GM23338 (cell line): ENCODE data around the gene UNC13A.
"Not testable (repeated sequence)": the region's sequence is repeated elsewhere in the genome, so short reads cannot be mapped to it uniquely, and the experiment has no call there.

Experiments used
- CREB1 ChIP-seq: fragments of 250-450 bp; sonication (Bioruptor Pico); IDR thresholded peaks from 2 replicates; pipeline ENCODE4 v1.5.0; 2020; ENCODE audit warnings: low read depth, mild to moderate bottlenecking, moderate library complexity
- CTCF ChIP-seq, 2 experiments: fragments of 200-600 bp in 1 of 2; sonication (generic) in 1 of 2; conservative IDR thresholded peaks; 2 replicates each; pipeline versions ENCODE4 v1.5.1 to v1.6.1; 2016 to 2017; ENCODE audit warnings: antibody characterized with exemption in 2 of 2, low read depth in 2 of 2, mild to moderate bottlenecking in 2 of 2, moderate library complexity in 1 of 2
- EZH2 ChIP-seq: fragments of 200-600 bp; sonication (generic); IDR thresholded peaks from one replicate; pipeline ENCODE4 v1.8.0; 2017; ENCODE audit warnings: antibody characterized with exemption, mild to moderate bottlenecking, low read depth; ENCODE audit not compliant: unreplicated experiment
- EZH2phosphoT487 ChIP-seq: fragments of 200-600 bp; sonication (generic); IDR thresholded peaks from one replicate; pipeline ENCODE4 v1.8.1; 2018; ENCODE audit warnings: antibody characterized with exemption; ENCODE audit not compliant: unreplicated experiment
- JUNB ChIP-seq: IDR thresholded peaks from one replicate; pipeline ENCODE4 v1.6.1; 2016; ENCODE audit warnings: antibody characterized with exemption; ENCODE audit not compliant: unreplicated experiment
- NANOG ChIP-seq: IDR thresholded peaks from 2 replicates; pipeline ENCODE4 v1.6.1; 2016; ENCODE audit warnings: antibody characterized with exemption, borderline replicate concordance
- POLR2AphosphoS5 ChIP-seq: IDR thresholded peaks from 2 replicates; pipeline ENCODE4 v1.6.1; 2016; ENCODE audit warnings: antibody characterized with exemption, low read depth
- ZNF114 ChIP-seq: fragments of 250-450 bp; sonication (Bioruptor Pico); IDR thresholded peaks from 2 replicates; pipeline ENCODE4 v1.5.0; 2020; ENCODE audit warnings: mild to moderate bottlenecking, moderate library complexity
- ZNF462 ChIP-seq: fragments of 250-450 bp; sonication (Bioruptor Pico); IDR thresholded peaks from 2 replicates; pipeline ENCODE4 v1.5.0; 2020; ENCODE audit warnings: mild to moderate bottlenecking, moderate library complexity
- TF ChIP-seq, protein P1 (sequence below): IDR thresholded peaks from one replicate; pipeline ENCODE4 v1.6.1; 2018; ENCODE audit warnings: antibody characterized with exemption; ENCODE audit not compliant: unreplicated experiment
- TF ChIP-seq, protein P2 (sequence below): IDR thresholded peaks from 2 replicates; pipeline ENCODE4 v1.6.1; 2016; ENCODE audit warnings: antibody characterized with exemption

DNA sequence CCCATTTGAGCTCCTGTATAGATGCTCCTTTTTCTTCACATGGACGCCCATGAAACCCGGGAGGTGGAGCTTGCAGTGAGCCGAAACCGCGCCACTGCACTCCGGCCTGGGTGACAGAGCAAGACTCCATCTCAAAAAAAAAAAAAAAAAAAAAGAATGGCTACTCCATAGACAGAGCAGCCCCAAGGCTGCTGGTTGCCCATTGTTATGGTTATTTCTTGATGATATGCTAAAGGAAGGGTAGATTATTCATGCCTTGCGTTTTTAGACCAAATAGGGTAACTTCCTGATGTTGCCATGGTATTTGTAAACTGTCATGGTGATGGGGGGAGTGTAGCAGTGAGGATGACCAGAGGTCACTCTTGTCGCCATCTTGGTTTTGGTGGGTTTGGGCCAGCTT is 90.1 kb downstream of the UNC13A start:
- not testable (repeated sequence) for TF ChIP-seq EZH2phosphoT487; CTCF (conservative IDR thresholded peaks at IDR 0.05; ENCODE audit: low read depth in 2 of 2); POLR2AphosphoS5; JUNB; ZNF114 (CRISPR knock-in tag); EZH2; CREB1; ZNF462 (CRISPR knock-in tag); NANOG
- TF ChIP-seq, protein P1, sequence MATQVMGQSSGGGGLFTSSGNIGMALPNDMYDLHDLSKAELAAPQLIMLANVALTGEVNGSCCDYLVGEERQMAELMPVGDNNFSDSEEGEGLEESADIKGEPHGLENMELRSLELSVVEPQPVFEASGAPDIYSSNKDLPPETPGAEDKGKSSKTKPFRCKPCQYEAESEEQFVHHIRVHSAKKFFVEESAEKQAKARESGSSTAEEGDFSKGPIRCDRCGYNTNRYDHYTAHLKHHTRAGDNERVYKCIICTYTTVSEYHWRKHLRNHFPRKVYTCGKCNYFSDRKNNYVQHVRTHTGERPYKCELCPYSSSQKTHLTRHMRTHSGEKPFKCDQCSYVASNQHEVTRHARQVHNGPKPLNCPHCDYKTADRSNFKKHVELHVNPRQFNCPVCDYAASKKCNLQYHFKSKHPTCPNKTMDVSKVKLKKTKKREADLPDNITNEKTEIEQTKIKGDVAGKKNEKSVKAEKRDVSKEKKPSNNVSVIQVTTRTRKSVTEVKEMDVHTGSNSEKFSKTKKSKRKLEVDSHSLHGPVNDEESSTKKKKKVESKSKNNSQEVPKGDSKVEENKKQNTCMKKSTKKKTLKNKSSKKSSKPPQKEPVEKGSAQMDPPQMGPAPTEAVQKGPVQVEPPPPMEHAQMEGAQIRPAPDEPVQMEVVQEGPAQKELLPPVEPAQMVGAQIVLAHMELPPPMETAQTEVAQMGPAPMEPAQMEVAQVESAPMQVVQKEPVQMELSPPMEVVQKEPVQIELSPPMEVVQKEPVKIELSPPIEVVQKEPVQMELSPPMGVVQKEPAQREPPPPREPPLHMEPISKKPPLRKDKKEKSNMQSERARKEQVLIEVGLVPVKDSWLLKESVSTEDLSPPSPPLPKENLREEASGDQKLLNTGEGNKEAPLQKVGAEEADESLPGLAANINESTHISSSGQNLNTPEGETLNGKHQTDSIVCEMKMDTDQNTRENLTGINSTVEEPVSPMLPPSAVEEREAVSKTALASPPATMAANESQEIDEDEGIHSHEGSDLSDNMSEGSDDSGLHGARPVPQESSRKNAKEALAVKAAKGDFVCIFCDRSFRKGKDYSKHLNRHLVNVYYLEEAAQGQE, result not testable (repeated sequence)
- TF ChIP-seq, protein P2, sequence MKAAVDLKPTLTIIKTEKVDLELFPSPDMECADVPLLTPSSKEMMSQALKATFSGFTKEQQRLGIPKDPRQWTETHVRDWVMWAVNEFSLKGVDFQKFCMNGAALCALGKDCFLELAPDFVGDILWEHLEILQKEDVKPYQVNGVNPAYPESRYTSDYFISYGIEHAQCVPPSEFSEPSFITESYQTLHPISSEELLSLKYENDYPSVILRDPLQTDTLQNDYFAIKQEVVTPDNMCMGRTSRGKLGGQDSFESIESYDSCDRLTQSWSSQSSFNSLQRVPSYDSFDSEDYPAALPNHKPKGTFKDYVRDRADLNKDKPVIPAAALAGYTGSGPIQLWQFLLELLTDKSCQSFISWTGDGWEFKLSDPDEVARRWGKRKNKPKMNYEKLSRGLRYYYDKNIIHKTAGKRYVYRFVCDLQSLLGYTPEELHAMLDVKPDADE, result not testable (repeated sequence)
